ENCODE measurements around the gene LPAR1. TPM values are rescaled to one million over a fixed set of nuclear protein-coding genes. Genes with fewer than 3 reads are reported as not detected.

The LPAR1 gene
- total RNA-seq, 1 donor from 2014 or later, result 8.5 TPM

GRCh38 chr9:111034898-111035539, 3.3 kb downstream of the LPAR1 start:
- H3K4me3 ChIP-seq (ENCODE audit: low read depth, low read length), result no peak overlapping the region
- no peak for TF ChIP-seq CTCF (conservative IDR thresholded peaks at IDR 0.05; ENCODE audit: low read depth, low read length)

GRCh38 chr9:111034170-111034897, 3.9 kb downstream of the LPAR1 start:
- no peak overlapping the region for H3K4me3 ChIP-seq (ENCODE audit: low read depth, low read length)
- no peak for TF ChIP-seq CTCF (conservative IDR thresholded peaks at IDR 0.05; ENCODE audit: low read depth, low read length)
- DNase-seq (ENCODE audit: low read depth), result no peak

More at GRCh38 chr9:111034898-111035539, 3.3 kb downstream of the LPAR1 start:
- no peak for DNase-seq (ENCODE audit: low read depth)

GRCh38 chr9:111030492-111030891, 7.8 kb downstream of the LPAR1 start:
- DNase-seq (ENCODE audit: low read depth), result no peak

GRCh38 chr9:111029260-111029659, 9.0 kb downstream of the LPAR1 start:
- no peak overlapping the region for H3K4me3 ChIP-seq (ENCODE audit: low read depth, low read length)
- TF ChIP-seq CTCF (conservative IDR thresholded peaks at IDR 0.05; ENCODE audit: low read depth, low read length), result no peak
- DNase-seq (ENCODE audit: low read depth), result no peak

More at GRCh38 chr9:111030492-111030891, 7.8 kb downstream of the LPAR1 start:
- H3K4me3 ChIP-seq (ENCODE audit: low read depth, low read length), result no peak overlapping the region
- TF ChIP-seq CTCF (conservative IDR thresholded peaks at IDR 0.05; ENCODE audit: low read depth, low read length), result no peak

GRCh38 chr9:111027798-111028197, 10.5 kb downstream of the LPAR1 start:
- TF ChIP-seq CTCF (conservative IDR thresholded peaks at IDR 0.05; ENCODE audit: low read depth, low read length), result no peak
- no peak for DNase-seq (ENCODE audit: low read depth)
- no peak overlapping the region for H3K4me3 ChIP-seq (ENCODE audit: low read depth, low read length)

- no peak for TF ChIP-seq CTCF (conservative IDR thresholded peaks at IDR 0.05; ENCODE audit: low read depth, low read length)
- no peak overlapping the region for H3K4me3 ChIP-seq (ENCODE audit: low read depth, low read length)
- no peak for DNase-seq (ENCODE audit: low read depth)
Measured at GRCh38 chr9:111023128-111023527, 15.1 kb downstream of the LPAR1 start.

Measured in epithelial cell of proximal tubule (primary cell).